Gastroesophageal sphincter (tissue), 3 donors: Measurements from ENCODE around the gene DNAJC6.

Experiments
- POLR2A ChIP-seq, 2 donors: fragments of 450-650 bp; IDR thresholded peaks; one replicate each; pipeline ENCODE4 v1.6.1; 2017; ENCODE audit warnings: antibody characterized with exemption in 2 of 2, mild to moderate bottlenecking in 2 of 2, moderate library complexity in 1 of 2
- POLR2AphosphoS5 ChIP-seq: sonication (generic); formaldehyde crosslinking; IDR thresholded peaks from one replicate; pipeline ENCODE4 v1.6.1; 2017; ENCODE audit warnings: antibody characterized with exemption
- TF ChIP-seq, protein P1 (sequence below), 4 experiments: fragments of 200-600 bp in 2 of 4; fragments of 450-650 bp in 2 of 4; sonication (generic) in 1 of 4; IDR thresholded peaks; one replicate each; pipeline ENCODE4 v1.5.1; 2017 to 2019; ENCODE audit warnings: antibody characterized with exemption in 4 of 4, mild to moderate bottlenecking in 2 of 4, moderate library complexity in 2 of 4

DNA sequence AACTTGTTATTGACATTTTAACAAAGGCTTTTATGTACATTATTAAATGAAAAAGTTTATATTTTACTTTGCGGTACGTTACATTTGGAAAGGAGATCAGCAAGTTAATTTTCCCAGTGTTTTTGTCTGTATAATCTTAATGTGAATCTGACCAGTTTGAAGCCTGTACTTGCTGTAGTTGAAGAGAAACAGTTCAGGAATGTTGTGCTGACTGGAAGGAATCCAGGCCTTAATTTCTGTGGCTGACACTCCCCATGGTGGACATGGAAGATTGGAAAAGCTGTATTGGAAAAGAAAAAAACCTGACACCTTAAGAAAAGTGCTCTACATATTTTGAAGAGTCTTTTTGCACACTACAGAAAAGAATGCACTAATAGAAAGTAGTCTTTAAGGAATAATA lies 126.6 kb downstream of the DNAJC6 start:
- TF ChIP-seq, protein P1, sequence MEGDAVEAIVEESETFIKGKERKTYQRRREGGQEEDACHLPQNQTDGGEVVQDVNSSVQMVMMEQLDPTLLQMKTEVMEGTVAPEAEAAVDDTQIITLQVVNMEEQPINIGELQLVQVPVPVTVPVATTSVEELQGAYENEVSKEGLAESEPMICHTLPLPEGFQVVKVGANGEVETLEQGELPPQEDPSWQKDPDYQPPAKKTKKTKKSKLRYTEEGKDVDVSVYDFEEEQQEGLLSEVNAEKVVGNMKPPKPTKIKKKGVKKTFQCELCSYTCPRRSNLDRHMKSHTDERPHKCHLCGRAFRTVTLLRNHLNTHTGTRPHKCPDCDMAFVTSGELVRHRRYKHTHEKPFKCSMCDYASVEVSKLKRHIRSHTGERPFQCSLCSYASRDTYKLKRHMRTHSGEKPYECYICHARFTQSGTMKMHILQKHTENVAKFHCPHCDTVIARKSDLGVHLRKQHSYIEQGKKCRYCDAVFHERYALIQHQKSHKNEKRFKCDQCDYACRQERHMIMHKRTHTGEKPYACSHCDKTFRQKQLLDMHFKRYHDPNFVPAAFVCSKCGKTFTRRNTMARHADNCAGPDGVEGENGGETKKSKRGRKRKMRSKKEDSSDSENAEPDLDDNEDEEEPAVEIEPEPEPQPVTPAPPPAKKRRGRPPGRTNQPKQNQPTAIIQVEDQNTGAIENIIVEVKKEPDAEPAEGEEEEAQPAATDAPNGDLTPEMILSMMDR (IDR thresholded peaks at IDR 0.05) = no peak
- TF ChIP-seq POLR2A (IDR thresholded peaks at IDR 0.05) (no peak), POLR2AphosphoS5 (no peak)
